Naive thymus-derived CD4-positive, alpha-beta T cell (primary cell): Measurements from ENCODE around the gene TDRD6. TPM values are rescaled to one million over a fixed set of nuclear protein-coding genes. Genes with fewer than 3 reads are reported as not detected.

Experiments
- ATAC-seq: fragments of 150-1000 bp; cut with Tn5 transposase; 2 replicates; pipeline ENCODE4 v1.10.0; 2021; ENCODE audit warnings: mild to moderate bottlenecking, moderate library complexity
- CTCF ChIA-PET: fragments of 350-600 bp; sonication (Branson Sonifier 250); formaldehyde crosslinking; loops from one replicate; lab custom pipeline; 2021; ENCODE audit warnings: antibody characterized with exemption; lab: Charles Lee
- POLR2A ChIA-PET: fragments of 350-600 bp; sonication (Branson Sonifier 250); formaldehyde crosslinking; loops from one replicate; lab custom pipeline; 2021; ENCODE audit warnings: antibody characterized with exemption, inconsistent platforms; lab: Charles Lee
- DNase-seq, 9 donors: peaks; one replicate each; pipeline versions ENCODE4 v3.0.0 to v3.0.0-alpha.2; 2020 to 2022; ENCODE audit warnings: mixed read lengths in 1 of 9
- H3K27ac ChIP-seq: one replicate; pipeline ENCODE4 v1.7.0; 2013; ENCODE audit warnings: mild to moderate bottlenecking, low read depth, low read length, moderate library complexity
- H3K27me3 ChIP-seq, 2 donors: one replicate each; pipeline ENCODE4 v1.7.0; 2013; ENCODE audit warnings: low read length in 2 of 2, mild to moderate bottlenecking in 2 of 2, moderate library complexity in 2 of 2; ENCODE audit not compliant: control insufficient read depth in 2 of 2, insufficient read depth in 2 of 2
- H3K36me3 ChIP-seq, 3 experiments: 1 replicate in 2 of 3; 2 replicates in 1 of 3; pipeline ENCODE4 v1.7.0; 2013; ENCODE audit warnings: low read length in 3 of 3, mild to moderate bottlenecking in 3 of 3, moderate library complexity in 1 of 3; ENCODE audit not compliant: insufficient read depth in 3 of 3, control insufficient read depth in 2 of 3
- H3K4me1 ChIP-seq, 2 donors: one replicate each; pipeline ENCODE4 v1.7.0; 2013; ENCODE audit warnings: low read length in 2 of 2, mild to moderate bottlenecking in 2 of 2, moderate library complexity in 1 of 2; ENCODE audit not compliant: control insufficient read depth in 2 of 2, insufficient read depth in 2 of 2
- H3K4me3 ChIP-seq: 2 replicates; pipeline ENCODE4 v1.7.0; 2013; ENCODE audit warnings: mild to moderate bottlenecking, low read length
- H3K9me3 ChIP-seq, 3 experiments: 1 replicate in 2 of 3; 2 replicates in 1 of 3; pipeline ENCODE4 v1.7.0; 2013; ENCODE audit warnings: low read length in 3 of 3; ENCODE audit not compliant: control insufficient read depth in 2 of 3
- H3K27ac Mint-ChIP-seq, 9 donors: one replicate each; pipeline ENCODE4 v1.8.0; 2020 to 2022; ENCODE audit warnings: mixed read lengths in 9 of 9, mild to moderate bottlenecking in 8 of 9, moderate library complexity in 5 of 9, inconsistent platforms in 2 of 9
- H3K27me3 Mint-ChIP-seq, 5 donors: one replicate each; pipeline ENCODE4 v1.8.0; 2021 to 2022; ENCODE audit warnings: mixed read lengths in 5 of 5, mild to moderate bottlenecking in 1 of 5
- H3K36me3 Mint-ChIP-seq, 5 donors: one replicate each; pipeline ENCODE4 v1.8.0; 2020 to 2022; ENCODE audit warnings: mixed read lengths in 5 of 5, mild to moderate bottlenecking in 3 of 5, inconsistent platforms in 1 of 5
- H3K4me1 Mint-ChIP-seq, 7 donors: one replicate each; pipeline ENCODE4 v1.8.0; 2020 to 2022; ENCODE audit warnings: mixed read lengths in 7 of 7, mild to moderate bottlenecking in 3 of 7, inconsistent platforms in 1 of 7
- H3K4me3 Mint-ChIP-seq, 10 donors: one replicate each; pipeline ENCODE4 v1.8.0; 2020 to 2022; ENCODE audit warnings: mild to moderate bottlenecking in 10 of 10, mixed read lengths in 10 of 10, moderate library complexity in 6 of 10, inconsistent platforms in 2 of 10
- H3K9me3 Mint-ChIP-seq, 11 donors: one replicate each; pipeline ENCODE4 v1.8.0; 2020 to 2022; ENCODE audit warnings: mixed read lengths in 11 of 11, mild to moderate bottlenecking in 4 of 11, inconsistent platforms in 1 of 11, moderate library complexity in 1 of 11
- intact Hi-C, 2 donors: fragments of 100-400 bp; cut with micrococcal nuclease; formaldehyde crosslinking; loops; one replicate each; pipeline ENCODE4 v1.15.1; 2023
- polyA plus RNA-seq, 2 donors: library from polyadenylated mRNA; unstranded; fragments of 300-500 nt; fragmentation: Illumina TruSeq; gene quantifications; one replicate each; pipeline ENCODE4 v1.2.3, GENCODE V29; 2021
- total RNA-seq, 6 experiments: library from RNA in 5 of 6; stranded (reverse) in 5 of 6; gene quantifications; 1 replicate in 5 of 6; 2 replicates in 1 of 6; pipeline ENCODE4 v1.2.3 and lab custom pipeline; 2021 to 2026

Gene TDRD6
- total and polyA plus RNA-seq, 7 experiments from 2014 or later, result 0.03 to 0.11 TPM; not detected in 5

GRCh38 chr6:46653439-46654195 is 34.1 kb upstream of the TDRD6 start:
- peaks cover 45 to 64% (median 55%) of the 10 kb centered on the region in 5 donors for H3K27me3 Mint-ChIP-seq
- ATAC-seq (no peak), DNase-seq (peak in 1 of 9 donors; percentile 1)
- no peaks in the 10 kb centered on the region for H3K36me3 Mint-ChIP-seq
- H3K4me1 ChIP-seq, result peaks cover 4 to 9% of the 10 kb centered on the region in 2 donors
- no peaks in the 10 kb centered on the region for H3K9me3 ChIP-seq
- peaks cover 0 to 15% of the 10 kb centered on the region in 2 donors for H3K27me3 ChIP-seq
- H3K36me3 ChIP-seq, result no peaks in the 10 kb centered on the region
- H3K4me1 Mint-ChIP-seq, result peaks cover 11 to 17% (median 14%) of the 10 kb centered on the region in 7 donors
- POLR2A ChIA-PET, result no interaction called here
- H3K4me3 ChIP-seq, result peak overlapping the region; percentile 75
- intact Hi-C loops, result loop anchor here in 1 of 2 donors (5.0 kb wide), 1 partner anchor 654 kb away; the partner anchor contains the start of gene TNFRSF21
- CTCF ChIA-PET, result no interaction called here
- peaks cover 0 to 5% (median 0%) of the 10 kb centered on the region in 11 donors for H3K9me3 Mint-ChIP-seq
- H3K27ac Mint-ChIP-seq, result peak overlapping the region in 1 of 9 donors; percentile 62
- no peak overlapping the region for H3K27ac ChIP-seq
- peak overlapping the region; percentile 75 to 96 (median 88) for H3K4me3 Mint-ChIP-seq

DNA sequence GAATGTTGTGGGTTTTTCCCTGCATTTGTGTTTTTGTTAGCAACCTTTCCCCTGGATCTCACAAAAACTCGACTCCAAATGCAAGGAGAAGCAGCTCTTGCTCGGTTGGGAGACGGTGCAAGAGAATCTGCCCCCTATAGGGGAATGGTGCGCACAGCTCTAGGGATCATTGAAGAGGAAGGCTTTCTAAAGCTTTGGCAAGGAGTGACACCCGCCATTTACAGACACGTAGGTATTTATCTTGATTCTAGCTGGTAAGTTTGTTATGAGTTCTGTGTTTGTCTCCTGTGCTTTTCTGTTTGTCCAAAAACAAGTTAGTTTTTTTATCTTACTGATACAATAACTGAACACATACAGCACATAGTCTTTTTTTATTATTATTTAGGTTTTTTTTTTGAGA is 31.9 kb upstream of the TDRD6 start:
- ChIA-PET POLR2A (no interaction called here), CTCF (interaction anchor here (0.6 kb wide), 1 partner anchor 206 kb away, joined by 5 read pairs; no protein-coding TSS in a partner anchor)
- Histone ChIP-seq H3K4me1 (peaks cover 4 to 9% of the 10 kb centered on the region in 2 donors), H3K36me3 (no peaks in the 10 kb centered on the region), H3K27me3 (peaks cover 0 to 15% of the 10 kb centered on the region in 2 donors), H3K4me3 (no peak overlapping the region), H3K27ac (no peak overlapping the region), H3K9me3 (no peaks in the 10 kb centered on the region)
- intact Hi-C loops, result no loop called here
- peaks cover 37 to 55% (median 49%) of the 10 kb centered on the region in 5 donors for H3K27me3 Mint-ChIP-seq
- H3K4me1 Mint-ChIP-seq, result peaks cover 11 to 17% (median 14%) of the 10 kb centered on the region in 7 donors
- H3K27ac Mint-ChIP-seq, result no peak overlapping the region
- no peak overlapping the region for H3K4me3 Mint-ChIP-seq
- no peak for ATAC-seq
- no peak for DNase-seq
- no peaks in the 10 kb centered on the region for H3K36me3 Mint-ChIP-seq
- peaks cover 0 to 3% (median 0%) of the 10 kb centered on the region in 11 donors for H3K9me3 Mint-ChIP-seq

DNA sequence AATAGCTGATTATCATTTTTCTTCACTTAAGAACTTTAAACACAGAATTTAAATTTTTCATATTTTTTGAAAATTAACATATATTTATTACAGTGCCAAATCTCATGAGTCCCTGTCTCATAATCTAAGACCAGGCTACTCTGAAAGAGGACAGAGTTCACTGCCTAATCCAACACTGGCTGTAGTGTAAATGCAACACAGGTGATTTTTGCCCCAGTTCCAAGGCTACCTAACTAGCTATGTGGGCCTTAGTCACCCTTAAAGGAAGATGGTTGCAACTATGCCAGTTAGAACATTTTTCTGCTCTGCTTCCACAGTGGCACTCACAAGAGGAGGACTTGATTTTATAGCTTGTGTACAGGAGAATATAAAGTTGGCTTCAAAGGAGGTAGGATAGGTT is 30.0 kb upstream of the TDRD6 start:
- ATAC-seq (no peak), DNase-seq (no peak)
- H3K4me1 ChIP-seq, result peaks cover 0 to 2% of the 10 kb centered on the region in 2 donors
- Mint-ChIP-seq H3K27ac (no peak overlapping the region), H3K27me3 (peaks cover 29 to 37% (median 34%) of the 10 kb centered on the region in 5 donors), H3K36me3 (no peaks in the 10 kb centered on the region), H3K9me3 (peaks cover 0 to 2% (median 0%) of the 10 kb centered on the region in 11 donors), H3K4me1 (peaks cover 3 to 10% (median 7%) of the 10 kb centered on the region in 7 donors), H3K4me3 (no peak overlapping the region)
- H3K9me3 ChIP-seq, result no peaks in the 10 kb centered on the region
- H3K27me3 ChIP-seq, result peaks cover 0 to 15% of the 10 kb centered on the region in 2 donors
- CTCF ChIA-PET, result no interaction called here
- no peak overlapping the region for H3K4me3 ChIP-seq
- H3K27ac ChIP-seq, result no peak overlapping the region
- intact Hi-C loops, result no loop called here
- POLR2A ChIA-PET, result no interaction called here
- H3K36me3 ChIP-seq, result no peaks in the 10 kb centered on the region

GRCh38 chr6:46661483-46661882 is 26.2 kb upstream of the TDRD6 start:
- no peak overlapping the region for H3K4me3 ChIP-seq
- no peaks in the 10 kb centered on the region for H3K9me3 ChIP-seq
- ChIA-PET CTCF (no interaction called here), POLR2A (no interaction called here)
- H3K4me3 Mint-ChIP-seq, result no peak overlapping the region
- H3K36me3 ChIP-seq, result no peaks in the 10 kb centered on the region
- H3K27me3 ChIP-seq, result no peaks in the 10 kb centered on the region
- intact Hi-C loops, result no loop called here
- no peaks in the 10 kb centered on the region for H3K36me3 Mint-ChIP-seq
- H3K27ac ChIP-seq, result no peak overlapping the region
- H3K4me1 Mint-ChIP-seq, result no peaks in the 10 kb centered on the region
- H3K27me3 Mint-ChIP-seq, result peaks cover 6 to 10% (median 7%) of the 10 kb centered on the region in 5 donors
- H3K9me3 Mint-ChIP-seq, result no peaks in the 10 kb centered on the region
- no peak overlapping the region for H3K27ac Mint-ChIP-seq
- no peaks in the 10 kb centered on the region for H3K4me1 ChIP-seq
- ATAC-seq (no peak), DNase-seq (no peak)

DNA sequence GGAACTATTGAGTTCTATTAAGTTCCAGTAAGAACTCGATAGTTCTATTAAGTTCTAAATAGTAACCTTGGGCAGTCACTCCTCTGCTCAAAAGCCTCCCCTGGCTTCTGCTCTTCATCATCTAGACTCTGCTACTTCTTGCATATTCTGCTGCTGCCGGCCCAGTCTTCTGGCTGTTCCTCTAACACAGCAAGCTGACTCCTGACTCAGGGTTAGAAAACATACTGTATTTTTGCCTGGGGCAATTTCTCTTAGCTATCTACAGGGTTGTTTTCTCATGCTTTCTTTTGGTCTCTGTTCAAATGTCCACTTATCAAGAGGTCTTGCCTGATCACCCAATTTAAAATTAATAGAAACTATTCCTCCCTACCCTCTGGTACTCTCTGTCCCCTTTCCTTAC is 20.3 kb upstream of the TDRD6 start:
- Histone ChIP-seq H3K4me1 (no peaks in the 10 kb centered on the region), H3K36me3 (no peaks in the 10 kb centered on the region), H3K9me3 (no peaks in the 10 kb centered on the region), H3K27ac (no peak overlapping the region), H3K27me3 (no peaks in the 10 kb centered on the region), H3K4me3 (no peak overlapping the region)
- peaks cover 0 to 7% (median 0%) of the 10 kb centered on the region in 5 donors for H3K27me3 Mint-ChIP-seq
- no peaks in the 10 kb centered on the region for H3K36me3 Mint-ChIP-seq
- CTCF ChIA-PET, result no interaction called here
- no peak overlapping the region for H3K27ac Mint-ChIP-seq
- intact Hi-C loops, result no loop called here
- no peak for DNase-seq
- ATAC-seq, result no peak
- no peak overlapping the region for H3K4me3 Mint-ChIP-seq
- H3K9me3 Mint-ChIP-seq, result no peaks in the 10 kb centered on the region
- POLR2A ChIA-PET, result no interaction called here
- H3K4me1 Mint-ChIP-seq, result no peaks in the 10 kb centered on the region

GRCh38 chr6:46674410-46674809 is 13.3 kb upstream of the TDRD6 start:
- Histone ChIP-seq H3K27ac (no peak overlapping the region), H3K36me3 (no peaks in the 10 kb centered on the region), H3K9me3 (no peaks in the 10 kb centered on the region), H3K4me3 (no peak overlapping the region), H3K27me3 (no peaks in the 10 kb centered on the region), H3K4me1 (no peaks in the 10 kb centered on the region)
- Mint-ChIP-seq H3K4me1 (no peaks in the 10 kb centered on the region), H3K4me3 (no peak overlapping the region), H3K9me3 (no peaks in the 10 kb centered on the region), H3K27me3 (peaks cover 0 to 3% (median 0%) of the 10 kb centered on the region in 5 donors), H3K36me3 (no peaks in the 10 kb centered on the region), H3K27ac (no peak overlapping the region)
- ATAC-seq, result no peak
- intact Hi-C loops, result no loop called here
- POLR2A ChIA-PET, result no interaction called here
- CTCF ChIA-PET, result no interaction called here
- DNase-seq, result no peak
